ENCODE data around the gene LMF1.
"Not testable (repeated sequence)": the region's sequence is repeated elsewhere in the genome, so short reads cannot be mapped to it uniquely, and the experiment has no call there.

DNA sequence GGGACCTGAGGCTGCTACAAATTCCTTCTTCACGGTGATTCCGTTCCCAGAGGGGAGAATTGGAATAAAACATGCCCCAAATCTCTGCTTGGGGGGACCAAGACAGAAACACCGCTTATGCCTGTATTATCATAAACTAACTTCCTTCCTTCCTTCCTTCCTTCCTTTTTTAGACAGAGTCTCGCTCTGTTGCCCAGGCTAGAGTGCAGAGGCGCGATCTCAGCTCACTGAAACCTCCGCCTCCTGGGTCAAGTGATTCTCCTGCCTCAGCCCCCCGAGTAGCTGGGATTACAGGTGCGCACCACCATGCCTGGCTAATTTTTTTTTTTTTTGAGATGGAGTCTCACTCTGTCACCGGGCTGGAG lies 150.8 kb downstream of the LMF1 start:
- TF ChIP-seq, protein P1, sequence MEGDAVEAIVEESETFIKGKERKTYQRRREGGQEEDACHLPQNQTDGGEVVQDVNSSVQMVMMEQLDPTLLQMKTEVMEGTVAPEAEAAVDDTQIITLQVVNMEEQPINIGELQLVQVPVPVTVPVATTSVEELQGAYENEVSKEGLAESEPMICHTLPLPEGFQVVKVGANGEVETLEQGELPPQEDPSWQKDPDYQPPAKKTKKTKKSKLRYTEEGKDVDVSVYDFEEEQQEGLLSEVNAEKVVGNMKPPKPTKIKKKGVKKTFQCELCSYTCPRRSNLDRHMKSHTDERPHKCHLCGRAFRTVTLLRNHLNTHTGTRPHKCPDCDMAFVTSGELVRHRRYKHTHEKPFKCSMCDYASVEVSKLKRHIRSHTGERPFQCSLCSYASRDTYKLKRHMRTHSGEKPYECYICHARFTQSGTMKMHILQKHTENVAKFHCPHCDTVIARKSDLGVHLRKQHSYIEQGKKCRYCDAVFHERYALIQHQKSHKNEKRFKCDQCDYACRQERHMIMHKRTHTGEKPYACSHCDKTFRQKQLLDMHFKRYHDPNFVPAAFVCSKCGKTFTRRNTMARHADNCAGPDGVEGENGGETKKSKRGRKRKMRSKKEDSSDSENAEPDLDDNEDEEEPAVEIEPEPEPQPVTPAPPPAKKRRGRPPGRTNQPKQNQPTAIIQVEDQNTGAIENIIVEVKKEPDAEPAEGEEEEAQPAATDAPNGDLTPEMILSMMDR (conservative IDR thresholded peaks at IDR 0.05; ENCODE audit: low read depth, low read length) = not testable (repeated sequence)
- TF ChIP-seq EZH2 (IDR thresholded peaks at IDR 0.05; ENCODE audit: low read length, unreplicated experiment) = not testable (repeated sequence)
